ENCODE results near the gene GAB2. TPM values are rescaled to one million over a fixed set of nuclear protein-coding genes. Genes with fewer than 3 reads are reported as not detected.

Gene GAB2
- total and polyA plus RNA-seq, 9 donors = 30.9 to 64.6 (median 42.9) TPM

DNA sequence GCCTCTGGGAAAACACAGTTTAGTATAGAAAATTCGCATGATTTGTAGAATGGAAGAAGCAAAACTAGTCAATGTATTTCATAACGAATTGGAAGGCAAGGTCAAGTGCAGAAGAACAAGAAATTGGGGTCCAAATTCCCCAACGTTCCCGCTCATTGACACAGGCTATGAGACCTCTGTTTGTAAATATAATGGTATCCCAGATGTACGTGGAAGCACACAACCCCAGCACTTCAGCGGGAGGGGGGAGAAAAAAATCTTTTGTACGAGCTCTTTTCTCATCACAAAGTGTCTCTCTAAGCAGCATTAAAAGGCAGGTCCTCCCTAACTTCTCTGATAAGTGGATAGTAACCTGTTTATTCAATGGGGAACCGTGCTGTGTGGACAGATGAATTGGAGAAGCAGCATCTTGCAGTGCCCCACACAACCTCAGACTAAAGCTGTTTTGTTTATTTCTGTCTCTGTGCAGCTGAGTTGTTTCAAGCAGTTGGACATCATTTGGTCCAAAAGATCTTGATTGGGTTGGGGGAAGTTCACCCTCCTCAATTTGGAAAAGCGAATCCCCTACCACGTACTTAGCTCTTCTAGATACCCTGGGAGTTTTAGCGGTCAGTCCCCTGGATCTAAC is 1.1 kb upstream of the GAB2 start:
- DNase-seq = no peak
- Histone ChIP-seq H3K4me1 (ENCODE audit: insufficient read depth) (peaks cover 12% of the 10 kb centered on the region), H3K27me3 (no peaks in the 10 kb centered on the region), H3K36me3 (no peaks in the 10 kb centered on the region), H3K9me3 (no peaks in the 10 kb centered on the region), H3K4me3 (peak overlapping the region; percentile 92), H3K27ac (peak overlapping the region; percentile 94 to 96)
- TF ChIP-seq EP300 (IDR thresholded peaks at IDR 0.05) (no peak), POLR2A (IDR thresholded peaks at IDR 0.05) (no peak)
- TF ChIP-seq, protein P1, sequence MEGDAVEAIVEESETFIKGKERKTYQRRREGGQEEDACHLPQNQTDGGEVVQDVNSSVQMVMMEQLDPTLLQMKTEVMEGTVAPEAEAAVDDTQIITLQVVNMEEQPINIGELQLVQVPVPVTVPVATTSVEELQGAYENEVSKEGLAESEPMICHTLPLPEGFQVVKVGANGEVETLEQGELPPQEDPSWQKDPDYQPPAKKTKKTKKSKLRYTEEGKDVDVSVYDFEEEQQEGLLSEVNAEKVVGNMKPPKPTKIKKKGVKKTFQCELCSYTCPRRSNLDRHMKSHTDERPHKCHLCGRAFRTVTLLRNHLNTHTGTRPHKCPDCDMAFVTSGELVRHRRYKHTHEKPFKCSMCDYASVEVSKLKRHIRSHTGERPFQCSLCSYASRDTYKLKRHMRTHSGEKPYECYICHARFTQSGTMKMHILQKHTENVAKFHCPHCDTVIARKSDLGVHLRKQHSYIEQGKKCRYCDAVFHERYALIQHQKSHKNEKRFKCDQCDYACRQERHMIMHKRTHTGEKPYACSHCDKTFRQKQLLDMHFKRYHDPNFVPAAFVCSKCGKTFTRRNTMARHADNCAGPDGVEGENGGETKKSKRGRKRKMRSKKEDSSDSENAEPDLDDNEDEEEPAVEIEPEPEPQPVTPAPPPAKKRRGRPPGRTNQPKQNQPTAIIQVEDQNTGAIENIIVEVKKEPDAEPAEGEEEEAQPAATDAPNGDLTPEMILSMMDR (IDR thresholded peaks at IDR 0.05) = no peak
- 4 to 11% (median 8%) methylated on average over 11 of the region's 11 CpGs for WGBS, 3 donors
- intact Hi-C loops (cut with DNase I) = loop anchor here (5.0 to 10.0 kb wide), 9 partner anchors 74 to 271 kb away; partner anchors contain the start of gene NARS2 (in 1 of the 4)

DNA sequence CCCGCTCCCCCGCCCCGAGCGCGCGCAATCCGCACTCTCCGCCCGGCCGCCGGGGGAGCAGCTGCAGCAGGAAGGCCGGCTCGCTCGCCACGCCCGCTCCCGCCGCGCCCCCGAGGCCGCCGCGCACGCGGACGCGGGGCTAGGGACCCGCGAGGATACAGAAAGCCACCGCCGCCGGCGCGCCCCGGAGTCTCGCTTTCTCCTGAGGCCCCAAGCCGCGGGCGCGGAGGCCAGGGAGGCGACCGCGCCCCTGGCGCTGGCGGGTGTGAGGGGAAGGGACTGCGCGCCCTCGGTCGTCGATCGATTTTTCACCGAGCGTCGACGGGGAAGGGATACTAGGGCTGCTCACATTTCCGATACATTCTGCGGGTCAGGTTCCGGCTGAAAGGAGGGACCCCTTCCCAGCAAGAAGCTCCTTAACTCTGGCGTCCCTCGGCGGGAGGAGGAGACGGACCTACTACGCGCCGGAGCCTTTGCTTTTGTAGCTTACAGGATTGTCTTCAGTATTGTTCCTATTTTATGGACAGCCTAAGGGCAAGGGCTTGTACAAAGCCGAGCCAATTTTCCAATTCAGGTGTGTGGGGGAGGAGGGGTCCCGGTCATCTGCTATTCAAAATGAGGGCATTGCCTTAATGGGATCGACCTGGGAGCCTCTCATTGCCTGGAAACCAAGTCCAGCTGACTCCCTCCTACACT is 416 bp upstream of the GAB2 start:
- Histone ChIP-seq H3K27ac (peak overlapping the region; percentile 94 to 96), H3K9me3 (no peaks in the 10 kb centered on the region), H3K4me1 (ENCODE audit: insufficient read depth) (peaks cover 12% of the 10 kb centered on the region), H3K27me3 (no peaks in the 10 kb centered on the region), H3K36me3 (no peaks in the 10 kb centered on the region), H3K4me3 (peak overlapping the region; percentile 92)
- DNase-seq = peak; percentile 78 to 90 (median 86)
- 0% methylated on average over 28 to 68 of the region's 68 CpGs for WGBS, 3 donors
- TF ChIP-seq, protein P1 (IDR thresholded peaks at IDR 0.05) = peak in 2 of 3 donors; percentile 54 to 68
- TF ChIP-seq POLR2A (IDR thresholded peaks at IDR 0.05) (peak; percentile 76), EP300 (IDR thresholded peaks at IDR 0.05) (no peak)
- intact Hi-C loops (cut with DNase I) = loop anchor here (5.0 to 10.0 kb wide), 9 partner anchors 73 to 271 kb away; partner anchors contain the start of gene NARS2 (in 1 of the 4)

DNA sequence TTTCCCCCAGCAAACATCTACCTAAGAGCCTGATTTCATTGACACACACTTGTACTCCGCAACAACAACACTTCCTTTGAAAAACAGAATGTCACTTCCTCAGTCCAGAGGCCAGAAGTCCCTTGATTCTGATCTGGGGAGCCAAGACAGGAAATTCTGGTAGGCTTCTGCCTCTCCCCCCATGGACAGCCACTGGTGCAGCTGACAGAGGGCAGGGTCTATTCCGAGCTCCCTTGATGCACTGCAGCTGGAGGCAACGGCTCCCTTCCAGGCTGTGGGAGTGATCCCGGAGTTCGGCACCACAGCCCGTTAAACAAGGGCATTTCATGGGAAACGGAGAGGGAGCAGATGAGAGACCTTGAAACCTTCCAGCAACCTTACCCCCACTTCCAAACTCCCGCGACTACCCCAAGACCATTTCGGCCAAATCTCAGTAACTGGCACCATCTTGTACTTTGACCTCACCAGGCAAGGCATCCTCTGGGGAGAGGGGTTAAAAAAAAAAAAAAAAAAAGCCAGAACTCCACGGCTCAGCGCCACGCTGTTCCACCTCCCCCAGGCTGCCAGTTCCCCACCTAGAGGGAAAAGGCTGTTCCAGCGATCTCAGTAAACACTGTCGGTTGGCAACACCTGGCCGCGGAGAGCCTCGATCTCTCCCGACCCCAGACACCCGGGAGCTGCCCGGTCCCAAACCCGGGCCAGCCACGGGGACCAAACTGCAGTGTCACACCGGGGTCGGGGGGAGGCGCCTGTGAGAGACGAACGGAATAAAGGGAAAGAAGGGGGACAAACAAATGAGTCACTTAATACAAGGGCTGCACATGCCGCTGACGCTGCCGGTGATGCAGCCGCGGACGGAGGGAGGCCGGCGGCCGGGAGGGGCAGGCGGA is 1.1 kb downstream of the GAB2 start:
- Histone ChIP-seq H3K36me3 (no peaks in the 10 kb centered on the region), H3K4me3 (peak overlapping the region; percentile 89), H3K9me3 (no peaks in the 10 kb centered on the region), H3K27me3 (no peaks in the 10 kb centered on the region), H3K4me1 (ENCODE audit: insufficient read depth) (peaks cover 14% of the 10 kb centered on the region), H3K27ac (peak overlapping the region; percentile 96 to 99)
- TF ChIP-seq POLR2A (IDR thresholded peaks at IDR 0.05) (peak; percentile 80), EP300 (IDR thresholded peaks at IDR 0.05) (no peak)
- TF ChIP-seq, protein P1 (IDR thresholded peaks at IDR 0.05) = peak in 2 of 3 donors; percentile 43 to 64
- 0 to 1% (median 1%) methylated on average over 38 of the region's 38 CpGs for WGBS, 3 donors
- peak; percentile 84 to 90 (median 87) for DNase-seq
- intact Hi-C loops (cut with DNase I) = loop anchor here (5.0 to 10.0 kb wide), 9 partner anchors 72 to 269 kb away; partner anchors contain the start of gene NARS2 (in 1 of the 4)

DNA sequence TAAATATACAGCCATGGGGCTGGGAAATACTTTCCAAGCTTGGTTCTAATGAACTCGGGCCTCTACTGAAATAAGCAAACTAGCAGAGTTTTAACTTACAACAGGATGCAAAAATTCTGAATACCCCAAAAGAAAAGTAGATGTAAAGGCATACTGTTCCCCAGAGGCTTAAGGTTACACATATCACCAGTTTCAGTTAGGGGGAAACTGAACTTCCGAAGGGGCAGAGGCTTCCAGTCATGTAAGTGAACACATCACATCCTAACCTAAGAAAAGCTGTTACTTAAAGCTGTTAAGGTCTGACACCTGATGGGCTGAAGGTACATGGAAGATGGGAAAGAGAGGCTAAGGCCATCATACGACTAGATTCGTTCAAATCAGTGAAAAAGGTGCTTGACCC is 2.3 kb downstream of the GAB2 start:
- Histone ChIP-seq H3K36me3 (no peaks in the 10 kb centered on the region), H3K9me3 (no peaks in the 10 kb centered on the region), H3K27ac (peak overlapping the region in 1 of 2 donors; percentile 14), H3K4me3 (no peak overlapping the region), H3K4me1 (ENCODE audit: insufficient read depth) (peaks cover 12% of the 10 kb centered on the region), H3K27me3 (no peaks in the 10 kb centered on the region)
- TF ChIP-seq, protein P1 (IDR thresholded peaks at IDR 0.05) = no peak
- no peak for TF ChIP-seq EP300 (IDR thresholded peaks at IDR 0.05)
- no peak for TF ChIP-seq POLR2A (IDR thresholded peaks at IDR 0.05)
- DNase-seq = no peak
- intact Hi-C loops (cut with DNase I) = loop anchor here (5.0 to 10.0 kb wide), 9 partner anchors 71 to 268 kb away; partner anchors contain the start of gene NARS2 (in 1 of the 4)
- 22 to 37% (median 26%) methylated on average over 4 of the region's 4 CpGs for WGBS, 3 donors
